Muscle layer of colon (tissue), 2 donors: Measurements from ENCODE around the gene TMEM123.
"Not testable (repeated sequence)": the region's sequence is repeated elsewhere in the genome, so short reads cannot be mapped to it uniquely, and the experiment has no call there.

Source experiments
- H3K27ac ChIP-seq: one replicate; pipeline ENCODE4 v1.7.0; 2013; ENCODE audit warnings: low read depth, mild to moderate bottlenecking, low read length, moderate library complexity
- H3K27me3 ChIP-seq, 2 donors: one replicate each; pipeline ENCODE4 v1.7.0; 2013; ENCODE audit warnings: low read length in 2 of 2, mild to moderate bottlenecking in 2 of 2; ENCODE audit not compliant: insufficient read depth in 2 of 2, control insufficient read depth in 1 of 2
- H3K36me3 ChIP-seq: one replicate; pipeline ENCODE4 v1.7.0; 2013; ENCODE audit warnings: mild to moderate bottlenecking, low read length; ENCODE audit not compliant: insufficient read depth
- H3K4me1 ChIP-seq: one replicate; pipeline ENCODE4 v1.7.0; 2013; ENCODE audit warnings: mild to moderate bottlenecking, low read length; ENCODE audit not compliant: insufficient read depth
- H3K4me3 ChIP-seq, 2 donors: one replicate each; pipeline ENCODE4 v1.7.0; 2013; ENCODE audit warnings: low read length in 2 of 2, low read depth in 1 of 2, mild to moderate bottlenecking in 1 of 2, moderate library complexity in 1 of 2
- H3K9ac ChIP-seq: one replicate; pipeline ENCODE4 v1.7.0; 2013; ENCODE audit warnings: low read length
- H3K9me3 ChIP-seq: one replicate; pipeline ENCODE4 v1.7.0; 2013; ENCODE audit warnings: mild to moderate bottlenecking, low read length
- donor health status: abdominal sarcoma.
- donor health status: Adenocarcinoma of cecum.

The TMEM123 gene

DNA sequence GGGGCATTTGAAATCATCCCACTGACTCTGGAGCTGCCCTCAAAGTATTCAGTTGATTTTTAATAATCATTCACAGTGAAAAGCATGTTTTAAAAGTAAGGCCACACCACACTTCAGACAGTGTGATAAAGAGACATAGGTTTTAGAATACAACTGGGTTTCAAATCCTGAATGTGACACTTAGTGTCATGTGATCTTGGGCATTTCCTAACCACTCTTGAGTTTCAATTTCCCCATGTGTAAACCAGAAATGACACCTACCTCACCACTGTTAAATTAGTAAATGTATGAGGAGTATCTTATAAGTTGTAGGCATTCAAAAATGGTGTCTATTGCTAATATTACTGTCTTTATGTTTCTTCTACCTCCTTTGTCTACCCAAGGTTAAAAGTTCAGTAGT lies 5.4 kb downstream of the TMEM123 start:
- Histone ChIP-seq H3K36me3 (peaks cover 10% of the 10 kb centered on the region), H3K27ac (no peak overlapping the region), H3K9ac (no peak overlapping the region), H3K4me3 (no peak overlapping the region), H3K4me1 (peaks cover 35% of the 10 kb centered on the region), H3K9me3 (no peaks in the 10 kb centered on the region), H3K27me3 (no peaks in the 10 kb centered on the region)

DNA sequence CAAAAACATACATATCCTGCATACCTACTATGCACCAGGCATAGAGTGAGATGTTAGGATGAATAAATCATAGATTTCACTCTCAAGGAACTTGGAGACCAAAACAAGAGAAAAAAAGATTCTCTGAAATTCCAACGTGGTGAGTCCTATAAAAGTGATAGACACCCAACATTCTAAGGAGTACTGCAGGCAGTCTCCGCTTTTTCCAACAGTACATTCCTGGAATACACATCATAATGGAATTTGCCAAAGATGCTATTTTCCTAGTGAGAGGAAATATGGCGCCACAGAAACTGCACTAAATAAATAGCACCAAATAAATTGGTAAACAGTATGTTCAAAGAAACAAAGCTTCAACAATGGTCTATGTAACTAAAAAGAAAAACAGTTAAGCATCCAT lies 6.0 kb downstream of the TMEM123 start:
- H3K27me3 ChIP-seq = no peaks in the 10 kb centered on the region
- H3K36me3 ChIP-seq = peaks cover 10% of the 10 kb centered on the region
- H3K4me3 ChIP-seq = no peak overlapping the region
- no peak overlapping the region for H3K9ac ChIP-seq
- H3K27ac ChIP-seq = no peak overlapping the region
- H3K9me3 ChIP-seq = no peaks in the 10 kb centered on the region
- H3K4me1 ChIP-seq = peaks cover 35% of the 10 kb centered on the region

DNA sequence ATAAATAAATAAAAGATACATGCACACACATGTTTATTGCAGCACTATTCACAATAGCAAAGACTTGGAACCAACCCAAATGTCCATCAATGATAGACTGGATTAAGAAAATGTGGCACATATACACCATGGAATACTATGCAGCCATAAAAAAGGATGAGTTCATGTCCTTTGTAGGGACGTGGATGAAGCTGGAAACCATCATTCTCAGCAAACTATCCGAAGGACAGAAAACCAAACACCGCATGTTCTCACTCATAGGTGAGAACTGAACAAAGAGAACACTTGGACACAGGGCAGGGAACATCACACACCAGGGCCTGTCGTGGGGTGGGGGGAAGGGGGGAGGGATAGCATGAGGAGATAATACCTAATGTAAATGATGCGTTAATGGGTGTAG lies 7.9 kb downstream of the TMEM123 start:
- peaks cover 22% of the 10 kb centered on the region for H3K4me1 ChIP-seq
- H3K4me3 ChIP-seq, H3K27ac ChIP-seq, H3K9me3 ChIP-seq, H3K36me3 ChIP-seq, H3K27me3 ChIP-seq, H3K9ac ChIP-seq: not testable (repeated sequence)

DNA sequence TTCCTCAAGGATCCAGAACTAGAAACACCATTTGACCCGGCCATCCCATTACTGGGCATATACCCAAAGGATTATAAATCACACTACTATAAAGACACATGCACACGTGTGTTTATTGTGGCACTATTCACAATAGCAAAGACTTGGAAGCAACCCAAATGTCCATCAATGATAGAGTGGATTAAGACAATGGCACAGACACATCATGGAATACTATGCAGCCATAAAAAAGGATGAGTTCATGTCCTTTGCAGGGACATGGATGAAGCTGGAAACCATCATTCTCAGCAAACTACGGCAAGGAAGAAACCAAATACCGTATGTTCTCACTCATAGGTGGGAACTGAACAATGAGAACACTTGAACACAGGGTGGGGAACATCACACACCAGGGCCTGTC lies 8.4 kb downstream of the TMEM123 start:
- H3K36me3 ChIP-seq, H3K4me3 ChIP-seq, H3K9me3 ChIP-seq, H3K9ac ChIP-seq, H3K27ac ChIP-seq, H3K27me3 ChIP-seq: not testable (repeated sequence)
- H3K4me1 ChIP-seq = peaks cover 20% of the 10 kb centered on the region

DNA sequence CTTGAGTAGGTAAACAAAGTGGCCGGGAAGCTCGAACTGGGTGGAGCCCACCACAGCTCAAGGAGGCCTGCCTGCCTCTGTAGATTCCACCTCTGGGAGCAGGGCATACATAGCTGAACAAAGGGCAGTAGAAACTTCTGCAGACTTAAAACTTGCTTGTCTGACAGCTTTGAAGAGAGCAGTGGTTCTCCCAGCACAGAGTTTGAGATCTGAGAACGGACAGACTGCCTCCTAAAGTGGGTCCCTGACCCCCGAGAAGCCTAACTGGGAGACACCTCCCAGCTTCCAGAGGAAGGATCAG lies 13.6 kb downstream of the TMEM123 start:
- H3K4me1 ChIP-seq, H3K27me3 ChIP-seq, H3K9me3 ChIP-seq, H3K36me3 ChIP-seq, H3K27ac ChIP-seq, H3K4me3 ChIP-seq, H3K9ac ChIP-seq: not testable (repeated sequence)

DNA sequence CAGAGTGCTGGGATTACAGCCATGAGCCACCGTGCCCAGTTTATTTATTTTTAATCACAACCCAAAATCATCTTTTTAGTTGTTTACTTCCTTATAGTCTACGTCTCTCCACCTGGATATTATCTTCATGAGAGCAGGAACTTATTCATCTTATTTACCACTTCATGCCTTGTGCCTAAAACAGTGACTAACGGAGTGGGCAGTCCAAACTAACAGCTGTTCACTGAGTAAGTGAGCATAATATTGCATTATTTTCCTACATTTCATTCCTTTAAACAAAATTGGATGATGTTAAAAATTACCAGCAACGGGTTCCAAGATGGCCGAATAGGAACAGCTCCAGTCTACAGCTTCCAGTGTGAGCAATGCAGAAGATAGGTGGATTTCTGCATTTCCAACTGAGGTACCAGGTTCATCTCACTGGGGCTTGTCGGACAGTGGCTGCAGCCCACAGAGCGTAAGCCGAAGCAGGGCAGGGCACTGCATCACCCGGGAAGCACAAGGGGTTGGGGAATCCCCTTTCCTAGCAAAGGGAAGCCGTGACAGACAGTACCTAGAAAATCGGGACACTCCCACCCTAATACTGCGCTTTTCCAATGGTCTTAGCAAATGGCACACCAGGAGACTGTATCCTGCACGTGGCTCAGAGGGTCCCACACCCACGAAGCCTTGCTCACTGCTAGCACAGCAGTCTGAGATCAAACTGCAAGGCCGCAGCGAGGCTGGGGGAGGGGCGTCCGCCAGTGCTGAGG lies 14.1 kb downstream of the TMEM123 start:
- Histone ChIP-seq H3K4me3 (no peak overlapping the region), H3K27me3 (no peaks in the 10 kb centered on the region), H3K36me3 (no peaks in the 10 kb centered on the region), H3K9ac (no peak overlapping the region), H3K4me1 (peaks cover 4% of the 10 kb centered on the region), H3K9me3 (no peaks in the 10 kb centered on the region), H3K27ac (no peak overlapping the region)

DNA sequence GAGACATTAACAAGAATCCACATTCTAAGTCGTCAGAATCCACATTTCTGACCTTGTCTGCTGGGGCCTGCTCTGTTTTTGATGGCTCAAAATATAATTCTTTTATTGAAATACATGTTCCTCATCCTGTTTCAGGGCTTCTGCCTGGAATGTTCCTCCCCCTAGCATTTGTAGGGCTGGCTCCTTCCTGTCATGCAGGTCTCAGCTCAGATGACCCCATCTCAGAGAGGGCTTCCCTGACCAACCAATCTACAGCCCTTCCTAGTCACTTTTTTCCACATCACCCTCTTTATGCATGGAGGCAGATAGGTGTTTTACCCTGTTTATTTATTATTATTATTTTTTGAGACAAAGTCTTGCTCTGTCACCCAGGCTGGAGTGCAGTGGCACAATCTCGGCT lies 14.8 kb downstream of the TMEM123 start:
- Histone ChIP-seq H3K27ac (no peak overlapping the region), H3K36me3 (no peaks in the 10 kb centered on the region), H3K4me3 (no peak overlapping the region), H3K9me3 (no peaks in the 10 kb centered on the region), H3K27me3 (no peaks in the 10 kb centered on the region), H3K4me1 (peaks cover 4% of the 10 kb centered on the region), H3K9ac (no peak overlapping the region)

DNA sequence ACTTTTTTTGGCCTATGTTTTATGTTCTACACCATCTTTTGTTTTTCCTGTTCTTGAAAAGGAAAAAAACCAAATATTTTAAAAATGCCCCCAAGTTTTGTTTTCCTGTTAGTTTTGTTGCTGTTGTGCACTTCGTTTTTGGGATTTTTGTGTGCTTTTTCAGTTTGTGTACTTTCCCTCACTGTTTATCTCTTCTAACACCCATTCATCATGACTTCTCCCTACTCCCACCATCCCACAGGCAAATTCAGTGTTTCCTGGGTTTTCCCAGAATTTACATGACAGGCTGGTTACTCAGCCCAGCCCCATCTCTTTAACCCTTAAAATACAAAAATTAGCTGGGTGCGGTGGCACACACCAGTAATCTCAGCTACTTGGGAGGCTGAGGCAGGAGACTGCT lies 15.6 kb downstream of the TMEM123 start:
- no peaks in the 10 kb centered on the region for H3K9me3 ChIP-seq
- no peak overlapping the region for H3K9ac ChIP-seq
- no peaks in the 10 kb centered on the region for H3K27me3 ChIP-seq
- H3K4me1 ChIP-seq = peaks cover 4% of the 10 kb centered on the region
- H3K4me3 ChIP-seq = no peak overlapping the region
- H3K27ac ChIP-seq = no peak overlapping the region
- no peaks in the 10 kb centered on the region for H3K36me3 ChIP-seq

DNA sequence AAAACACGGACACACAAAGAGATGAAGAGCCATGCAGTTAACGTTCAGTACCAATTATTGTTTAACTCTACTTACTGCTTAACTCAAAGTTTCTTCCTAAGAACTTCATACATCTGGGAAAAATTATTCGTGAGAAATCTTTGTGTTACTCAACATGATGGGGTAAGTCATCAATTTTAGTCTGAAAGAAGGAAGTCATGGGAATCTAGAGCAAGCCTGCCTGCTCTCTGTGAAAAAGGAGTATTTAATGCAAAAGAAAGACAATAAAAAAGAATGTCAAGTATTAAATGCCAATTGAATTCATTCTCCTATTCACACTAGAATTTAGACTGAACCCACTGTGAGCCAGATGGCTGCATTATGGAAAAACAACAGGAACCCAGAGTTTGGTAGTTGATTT lies 16.0 kb downstream of the TMEM123 start:
- Histone ChIP-seq H3K9me3 (no peaks in the 10 kb centered on the region), H3K4me3 (no peak overlapping the region), H3K27me3 (no peaks in the 10 kb centered on the region), H3K4me1 (peaks cover 4% of the 10 kb centered on the region), H3K9ac (no peak overlapping the region), H3K27ac (no peak overlapping the region), H3K36me3 (peaks cover 3% of the 10 kb centered on the region)

DNA sequence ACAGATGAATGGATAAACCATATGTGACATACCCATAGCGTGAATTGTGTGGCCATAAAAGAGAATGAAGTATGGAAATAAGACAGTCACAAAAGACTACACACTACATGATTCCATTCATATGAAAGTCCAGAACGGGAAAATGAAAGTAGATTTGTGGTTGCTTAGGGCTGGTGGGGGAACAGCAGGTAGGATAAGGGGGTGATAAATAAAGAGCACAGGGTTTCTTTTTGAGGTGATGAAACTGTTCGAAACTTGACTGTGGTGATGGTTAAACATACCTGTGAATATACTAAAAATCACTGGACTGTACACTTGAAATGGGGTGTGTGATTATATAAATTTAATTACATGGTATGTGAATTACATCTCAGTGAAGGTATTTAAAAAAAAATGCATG lies 16.9 kb downstream of the TMEM123 start:
- Histone ChIP-seq H3K9me3 (no peaks in the 10 kb centered on the region), H3K9ac (no peak overlapping the region), H3K27ac (no peak overlapping the region), H3K27me3 (no peaks in the 10 kb centered on the region), H3K4me1 (peaks cover 6% of the 10 kb centered on the region), H3K36me3 (peaks cover 6% of the 10 kb centered on the region), H3K4me3 (no peak overlapping the region)

DNA sequence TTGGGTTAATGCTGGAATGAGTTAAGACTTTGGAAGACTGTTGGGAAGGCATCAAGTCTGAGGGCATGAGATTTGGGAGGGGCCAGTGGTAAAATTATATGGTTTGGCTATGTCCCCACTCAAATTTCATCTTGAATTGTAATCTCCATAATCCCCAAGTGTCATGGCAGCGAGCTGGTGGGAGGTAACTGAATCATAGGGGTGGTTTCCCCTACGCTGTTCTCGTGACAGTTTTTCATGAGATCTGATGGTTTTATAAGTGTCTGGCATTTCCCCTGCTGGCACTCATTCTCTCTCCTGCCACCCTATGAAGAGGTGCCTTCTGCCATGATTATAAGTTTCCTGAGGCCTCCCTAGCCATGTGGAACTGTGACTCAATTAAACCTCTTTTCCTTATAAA lies 19.0 kb downstream of the TMEM123 start:
- not testable (repeated sequence) for H3K36me3 ChIP-seq, H3K4me3 ChIP-seq, H3K9ac ChIP-seq, H3K27ac ChIP-seq, H3K9me3 ChIP-seq, H3K27me3 ChIP-seq
- H3K4me1 ChIP-seq = peaks cover 27% of the 10 kb centered on the region

DNA sequence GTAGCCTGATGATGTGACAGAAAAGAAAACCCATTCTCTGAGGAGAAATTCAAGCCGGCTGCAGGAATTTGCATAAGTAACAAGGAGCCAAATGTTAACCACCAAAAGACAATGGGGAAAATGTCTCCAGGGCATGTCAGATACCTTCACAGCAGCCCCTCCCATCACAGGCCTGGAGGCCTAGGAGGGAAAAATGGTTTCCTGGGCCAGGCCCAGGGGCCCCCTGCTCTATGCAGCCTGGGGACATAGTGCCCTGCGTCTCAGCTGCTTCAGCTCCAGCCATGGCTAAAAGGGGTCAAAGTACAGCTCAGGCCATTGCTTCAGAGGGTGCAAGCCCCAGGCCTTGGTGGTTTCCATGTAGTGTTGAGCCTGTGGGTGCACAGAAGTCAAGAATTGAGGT lies 20.0 kb downstream of the TMEM123 start:
- not testable (repeated sequence) for H3K9ac ChIP-seq, H3K27ac ChIP-seq, H3K36me3 ChIP-seq, H3K4me3 ChIP-seq, H3K9me3 ChIP-seq, H3K27me3 ChIP-seq
- peaks cover 28% of the 10 kb centered on the region for H3K4me1 ChIP-seq
